GM12878 (cell line): ENCODE measurements around the gene ITPR3. TPM values are rescaled to one million over a fixed set of nuclear protein-coding genes. Genes with fewer than 3 reads are reported as not detected.

Experiments
- ATAC-seq: fragments of 200-7000 bp; cut with Tn5 transposase; 3 replicates; pipeline ENCODE4 v1.9.1; 2020; ENCODE audit warnings: mild to moderate bottlenecking, moderate library complexity
- BruUV-seq: library from RNA; stranded (reverse); fragments of 400-500 nt; replicated peaks from 2 replicates; lab custom pipeline; 2021; lab: Mats Ljungman, UMichigan
- CTCF ChIA-PET: fragments of 300-600 bp; sonication (Branson Sonifier 250); formaldehyde crosslinking; extraction: SDS; loops from one replicate; lab custom pipeline; 2021; ENCODE audit warnings: inconsistent platforms; lab: Yijun Ruan, JAX
- POLR2A ChIA-PET: fragments of 350-600 bp; formaldehyde crosslinking; extraction: SDS; loops from one replicate; lab custom pipeline; 2021; ENCODE audit warnings: inconsistent platforms; lab: Charles Lee
- RAD21 ChIA-PET: fragments of 300-600 bp; sonication (Branson Sonifier 250); formaldehyde crosslinking; loops from one replicate; lab custom pipeline; 2023; ENCODE audit warnings: antibody characterized with exemption; ENCODE audit not compliant: unreplicated experiment; lab: Charles Lee
- SMC1A ChIA-PET: fragments of 300-600 bp; sonication (Branson Sonifier 250); formaldehyde crosslinking; loops from one replicate; lab custom pipeline; 2023; ENCODE audit not compliant: unreplicated experiment, uncharacterized antibody; lab: Charles Lee
- DNase-seq: peaks from one replicate; pipeline ENCODE4 v3.0.0-alpha.2; 2011; ENCODE audit warnings: low read depth, low spot score
- FAIRE-seq: peaks from 3 replicates; lab custom pipeline; 2011; peaks lifted over from hg19 to GRCh38; lab: Jason Lieb, UNC
- H2AFZ ChIP-seq: 2 replicates; pipeline ENCODE4 v1.6.0; 2011; ENCODE audit warnings: low read depth, low read length, control low read depth; ENCODE audit not compliant: control insufficient read depth
- H3K27ac ChIP-seq: 2 replicates; pipeline ENCODE4 v1.5.1; 2011; ENCODE audit warnings: control low read depth; ENCODE audit not compliant: control insufficient read depth, insufficient read depth
- H3K27me3 ChIP-seq, 2 experiments: replicated peaks in 1 of 2; 2 replicates each; pipeline versions ENCODE4 v1.6.0 to v1.6.1; 2011; ENCODE audit warnings: low read length in 1 of 2; ENCODE audit not compliant: control insufficient read depth in 2 of 2, insufficient read depth in 2 of 2
- H3K36me3 ChIP-seq, 2 experiments: 2 replicates each; pipeline ENCODE4 v1.5.1; 2011; ENCODE audit warnings: low read length in 1 of 2; ENCODE audit not compliant: control insufficient read depth in 2 of 2, insufficient read depth in 2 of 2
- H3K4me1 ChIP-seq: 2 replicates; pipeline ENCODE4 v1.6.1; 2011; ENCODE audit warnings: mild to moderate bottlenecking, low read length, moderate library complexity, mixed read lengths; ENCODE audit not compliant: control insufficient read depth, insufficient read depth
- H3K4me2 ChIP-seq: 2 replicates; pipeline ENCODE4 v1.6.0; 2011; ENCODE audit warnings: control low read depth; ENCODE audit not compliant: control insufficient read depth, insufficient read depth
- H3K4me3 ChIP-seq: fragments of 200-600 bp; sonication (generic); 2 replicates; pipeline ENCODE4 v1.5.1; 2016
- H3K79me2 ChIP-seq: 2 replicates; pipeline ENCODE4 v1.6.0; 2011; ENCODE audit warnings: low read length; ENCODE audit not compliant: control insufficient read depth, insufficient read depth
- H3K9ac ChIP-seq: 2 replicates; pipeline ENCODE4 v1.8.0; 2011; ENCODE audit warnings: low read length, control low read depth, mixed read lengths; ENCODE audit not compliant: control insufficient read depth, insufficient read depth
- H3K9me3 ChIP-seq: replicated peaks from 3 replicates; pipeline ENCODE4 v1.5.1; 2011; ENCODE audit warnings: mild to moderate bottlenecking, low read length; ENCODE audit not compliant: control insufficient read depth, insufficient read depth
- H4K20me1 ChIP-seq: 2 replicates; pipeline ENCODE4 v1.6.0; 2011; ENCODE audit not compliant: control insufficient read depth, insufficient read depth
- CBX5 ChIP-seq: sonication (generic); IDR thresholded peaks from 2 replicates; pipeline ENCODE4 v1.6.1; 2016; ENCODE audit warnings: low read depth, moderate library complexity, mild to moderate bottlenecking, inconsistent platforms
- ETV6 ChIP-seq, 2 experiments: fragments of 450-650 bp in 1 of 2; IDR thresholded peaks in 1 of 2; conservative IDR thresholded peaks in 1 of 2; 2 replicates each; pipeline ENCODE4 v1.6.1; 2014; ENCODE audit warnings: antibody characterized with exemption in 1 of 2, borderline replicate concordance in 1 of 2, low read depth in 1 of 2, mild to moderate bottlenecking in 1 of 2, moderate library complexity in 1 of 2
- RCOR1 ChIP-seq: conservative IDR thresholded peaks from 2 replicates; pipeline ENCODE4 v1.6.1; 2012; ENCODE audit warnings: low read depth, low read length, improper control_type of control experiment
- SREBF1 ChIP-seq: IDR thresholded peaks from 2 replicates; pipeline ENCODE4 v1.6.1; 2012; ENCODE audit warnings: mild to moderate bottlenecking, low read length
- ZBED1 ChIP-seq: IDR thresholded peaks from 2 replicates; pipeline ENCODE4 v1.6.1; 2016; ENCODE audit warnings: borderline replicate concordance
- ZNF384 ChIP-seq: IDR thresholded peaks from 2 replicates; pipeline ENCODE4 v1.6.1; 2012; ENCODE audit warnings: low read depth, mild to moderate bottlenecking, low read length, improper control_type of control experiment, borderline replicate concordance
- ZZZ3 ChIP-seq: IDR thresholded peaks from 2 replicates; pipeline ENCODE4 v1.6.1; 2011; ENCODE audit warnings: low read depth; ENCODE audit not compliant: control insufficient read depth, insufficient read length
- WGBS: methylation state at CpG from one replicate; pipeline ENCODE4 v1.1.6; 2016; ENCODE audit warnings: low lambda C conversion rate; ENCODE audit not compliant: insufficient replicate concordance, insufficient coverage; ENCODE audit errors: missing lambda C conversion rate; 5-methylcytosine and 5-hydroxymethylcytosine counted together
- in situ Hi-C: fragments of 300-500 bp; cut with MboI; formaldehyde crosslinking; loops from 9 replicates; pipeline ENCODE4 v1.14.3; 2018; ENCODE audit warnings: mixed read lengths
- intact Hi-C: fragments of 100-400 bp; cut with micrococcal nuclease; formaldehyde crosslinking; loops from one replicate; pipeline ENCODE4 v1.14.2; 2022; ENCODE audit not compliant: unreplicated experiment
- polyA plus RNA-seq, 11 experiments: library from polyadenylated mRNA; depleted of rRNA in 4 of 11; unstranded in 6 of 11; stranded (reverse) in 5 of 11; fragments of >200 nt; fragmentation: Nextera tagmentation in 4 of 11; fragmentation: Illumina TruSeq in 1 of 11; extraction: Ambion mirVana in 4 of 11; extraction: Trizol in 1 of 11; gene quantifications; 1 replicate in 1 of 11; 2 replicates in 10 of 11; pipeline versions ENCODE4 v1.2.1 to v1.2.3, GENCODE V29; 2011 to 2016; ENCODE audit warnings: inconsistent platforms in 2 of 11, missing spikeins in 2 of 11, low read depth in 1 of 11
- total RNA-seq, 4 experiments: library from RNA; depleted of rRNA in 3 of 4; stranded (reverse); fragments of >200 nt in 3 of 4; fragmentation: Illumina TruSeq in 1 of 4; extraction: Trizol in 1 of 4; gene quantifications; 2 replicates each; pipeline versions ENCODE4 v1.2.1 to v1.2.3, GENCODE V29; 2013 to 2021
- TF ChIP-seq, protein P1 (sequence below): fragments of 450-650 bp; IDR thresholded peaks from 2 replicates; pipeline ENCODE4 v1.6.1; 2016; ENCODE audit warnings: mild to moderate bottlenecking, moderate library complexity, borderline replicate concordance
- TF ChIP-seq, protein P2 (sequence below): fragments of 450-650 bp; formaldehyde crosslinking; IDR thresholded peaks from 2 replicates; pipeline ENCODE4 v1.5.0; 2022; ENCODE audit warnings: mild to moderate bottlenecking, missing genetic modification characterization

ITPR3 gene
- total and polyA plus RNA-seq, 10 of the 15 experiments (the other 5 are each of a cell fraction or from before 2014, with no cell fraction given) = 0.32 to 34.0 (median 11.9) TPM

DNA sequence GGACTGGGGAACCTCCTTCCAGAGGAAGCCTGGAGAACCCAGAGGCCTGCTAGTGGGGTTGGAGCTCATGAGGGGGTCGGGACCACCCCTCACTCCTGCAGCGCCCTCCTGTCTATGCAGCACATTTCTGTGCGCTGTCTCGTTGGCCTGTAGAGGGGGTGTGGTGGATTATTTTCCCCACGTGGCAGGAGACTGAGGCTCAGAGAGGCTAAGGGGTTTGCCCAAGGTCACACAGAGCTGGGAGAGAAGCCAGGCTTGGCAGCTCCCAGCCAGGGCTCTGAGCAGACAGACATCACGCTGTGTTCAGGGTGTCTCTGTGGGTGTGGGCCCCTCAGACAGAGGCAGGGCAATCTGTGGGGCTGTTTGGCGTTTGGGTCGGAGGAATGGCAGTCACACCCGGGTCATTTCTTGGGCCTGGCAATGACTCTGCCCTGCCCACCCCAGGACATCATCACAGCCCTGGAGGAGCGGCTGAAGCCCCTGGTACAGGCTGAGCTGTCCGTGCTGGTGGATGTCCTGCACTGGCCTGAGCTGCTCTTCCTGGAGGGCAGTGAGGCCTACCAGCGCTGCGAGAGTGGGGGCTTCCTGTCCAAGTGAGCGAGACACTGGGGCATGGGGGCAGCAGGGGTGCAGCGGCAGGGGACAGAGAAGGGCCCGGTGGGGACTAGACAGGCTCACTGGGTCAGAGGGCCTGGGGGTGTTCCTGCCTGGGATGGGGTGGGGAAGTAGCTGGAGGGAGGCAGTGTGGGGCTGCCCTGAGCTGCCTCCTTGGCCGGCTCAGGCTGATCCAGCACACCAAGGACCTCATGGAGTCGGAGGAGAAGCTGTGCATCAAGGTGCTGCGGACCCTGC, 62.7 kb downstream of the ITPR3 start:
- POLR2A ChIA-PET = no interaction called here
- TF ChIP-seq SREBF1 = no peak
- no peak for TF ChIP-seq ZBED1
- no peak for TF ChIP-seq ZZZ3
- no peak for TF ChIP-seq CBX5
- TF ChIP-seq RCOR1 = no peak
- no peak for TF ChIP-seq ETV6 (conservative IDR thresholded peaks at IDR 0.05 in 1 of 2, IDR thresholded peaks at IDR 0.05 in 1 of 2; ENCODE audit: borderline replicate concordance in 1 of 2, low read depth in 1 of 2)
- TF ChIP-seq, protein P1, sequence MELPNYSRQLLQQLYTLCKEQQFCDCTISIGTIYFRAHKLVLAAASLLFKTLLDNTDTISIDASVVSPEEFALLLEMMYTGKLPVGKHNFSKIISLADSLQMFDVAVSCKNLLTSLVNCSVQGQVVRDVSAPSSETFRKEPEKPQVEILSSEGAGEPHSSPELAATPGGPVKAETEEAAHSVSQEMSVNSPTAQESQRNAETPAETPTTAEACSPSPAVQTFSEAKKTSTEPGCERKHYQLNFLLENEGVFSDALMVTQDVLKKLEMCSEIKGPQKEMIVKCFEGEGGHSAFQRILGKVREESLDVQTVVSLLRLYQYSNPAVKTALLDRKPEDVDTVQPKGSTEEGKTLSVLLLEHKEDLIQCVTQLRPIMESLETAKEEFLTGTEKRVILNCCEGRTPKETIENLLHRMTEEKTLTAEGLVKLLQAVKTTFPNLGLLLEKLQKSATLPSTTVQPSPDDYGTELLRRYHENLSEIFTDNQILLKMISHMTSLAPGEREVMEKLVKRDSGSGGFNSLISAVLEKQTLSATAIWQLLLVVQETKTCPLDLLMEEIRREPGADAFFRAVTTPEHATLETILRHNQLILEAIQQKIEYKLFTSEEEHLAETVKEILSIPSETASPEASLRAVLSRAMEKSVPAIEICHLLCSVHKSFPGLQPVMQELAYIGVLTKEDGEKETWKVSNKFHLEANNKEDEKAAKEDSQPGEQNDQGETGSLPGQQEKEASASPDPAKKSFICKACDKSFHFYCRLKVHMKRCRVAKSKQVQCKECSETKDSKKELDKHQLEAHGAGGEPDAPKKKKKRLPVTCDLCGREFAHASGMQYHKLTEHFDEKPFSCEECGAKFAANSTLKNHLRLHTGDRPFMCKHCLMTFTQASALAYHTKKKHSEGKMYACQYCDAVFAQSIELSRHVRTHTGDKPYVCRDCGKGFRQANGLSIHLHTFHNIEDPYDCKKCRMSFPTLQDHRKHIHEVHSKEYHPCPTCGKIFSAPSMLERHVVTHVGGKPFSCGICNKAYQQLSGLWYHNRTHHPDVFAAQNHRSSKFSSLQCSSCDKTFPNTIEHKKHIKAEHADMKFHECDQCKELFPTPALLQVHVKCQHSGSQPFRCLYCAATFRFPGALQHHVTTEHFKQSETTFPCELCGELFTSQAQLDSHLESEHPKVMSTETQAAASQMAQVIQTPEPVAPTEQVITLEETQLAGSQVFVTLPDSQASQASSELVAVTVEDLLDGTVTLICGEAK = no peak
- TF ChIP-seq, protein P2, sequence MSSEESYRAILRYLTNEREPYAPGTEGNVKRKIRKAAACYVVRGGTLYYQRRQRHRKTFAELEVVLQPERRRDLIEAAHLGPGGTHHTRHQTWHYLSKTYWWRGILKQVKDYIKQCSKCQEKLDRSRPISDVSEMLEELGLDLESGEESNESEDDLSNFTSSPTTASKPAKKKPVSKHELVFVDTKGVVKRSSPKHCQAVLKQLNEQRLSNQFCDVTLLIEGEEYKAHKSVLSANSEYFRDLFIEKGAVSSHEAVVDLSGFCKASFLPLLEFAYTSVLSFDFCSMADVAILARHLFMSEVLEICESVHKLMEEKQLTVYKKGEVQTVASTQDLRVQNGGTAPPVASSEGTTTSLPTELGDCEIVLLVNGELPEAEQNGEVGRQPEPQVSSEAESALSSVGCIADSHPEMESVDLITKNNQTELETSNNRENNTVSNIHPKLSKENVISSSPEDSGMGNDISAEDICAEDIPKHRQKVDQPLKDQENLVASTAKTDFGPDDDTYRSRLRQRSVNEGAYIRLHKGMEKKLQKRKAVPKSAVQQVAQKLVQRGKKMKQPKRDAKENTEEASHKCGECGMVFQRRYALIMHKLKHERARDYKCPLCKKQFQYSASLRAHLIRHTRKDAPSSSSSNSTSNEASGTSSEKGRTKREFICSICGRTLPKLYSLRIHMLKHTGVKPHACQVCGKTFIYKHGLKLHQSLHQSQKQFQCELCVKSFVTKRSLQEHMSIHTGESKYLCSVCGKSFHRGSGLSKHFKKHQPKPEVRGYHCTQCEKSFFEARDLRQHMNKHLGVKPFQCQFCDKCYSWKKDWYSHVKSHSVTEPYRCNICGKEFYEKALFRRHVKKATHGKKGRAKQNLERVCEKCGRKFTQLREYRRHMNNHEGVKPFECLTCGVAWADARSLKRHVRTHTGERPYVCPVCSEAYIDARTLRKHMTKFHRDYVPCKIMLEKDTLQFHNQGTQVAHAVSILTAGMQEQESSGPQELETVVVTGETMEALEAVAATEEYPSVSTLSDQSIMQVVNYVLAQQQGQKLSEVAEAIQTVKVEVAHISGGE (CRISPR knock-in tag) = no peak
- no peak for TF ChIP-seq ZNF384

More for the DNA sequence above, 62.7 kb downstream of the ITPR3 start:
- Histone ChIP-seq H3K4me2 (no peak overlapping the region), H3K9me3 (no peaks in the 10 kb centered on the region), H3K9ac (no peak overlapping the region), H3K4me3 (no peak overlapping the region), H3K36me3 (peaks cover 7 to 53% of the 10 kb centered on the region in 2 experiments; a peak in 3 of 4 replicates), H3K27ac (no peak overlapping the region), H2AFZ (no peak overlapping the region), H3K4me1 (no peaks in the 10 kb centered on the region), H3K79me2 (no peaks in the 10 kb centered on the region), H3K27me3 (no peaks in the 10 kb centered on the region), H4K20me1 (no peaks in the 10 kb centered on the region)
- ChIA-PET RAD21 (interaction anchor here (0.6 kb wide), 1 partner anchor 250 kb away, joined by 5 read pairs; no protein-coding TSS in a partner anchor), CTCF (interaction anchor here (1.0 kb wide), 1 partner anchor 17 kb away, joined by 3 read pairs; no protein-coding TSS in a partner anchor), SMC1A (no interaction called here)
- in situ Hi-C loops (no loop called here), intact Hi-C loops (no loop called here)
- ATAC-seq (no peak), FAIRE-seq (no peak), DNase-seq (no peak)
- BruUV-seq = no TSS peak
- 92% methylated on average over 19 of the region's 19 CpGs for WGBS
